IMR-90 (cell line): ENCODE results near the gene ASXL1. TPM values are rescaled to one million over a fixed set of nuclear protein-coding genes. Genes with fewer than 3 reads are reported as not detected.

Experiments
- ATAC-seq: fragments of 200-7000 bp; cut with Tn5 transposase; 2 replicates; pipeline ENCODE4 v1.9.1; 2020; ENCODE audit warnings: low read depth, mild to moderate bottlenecking, moderate library complexity
- BruUV-seq: library from RNA; stranded (reverse); fragments of 400-500 nt; replicated peaks from 2 replicates; lab custom pipeline; 2021; lab: Mats Ljungman, UMichigan
- CTCF ChIA-PET: fragments of 300-600 bp; formaldehyde crosslinking; extraction: SDS; loops from one replicate; lab custom pipeline; 2021; ENCODE audit warnings: antibody characterized with exemption; lab: Yijun Ruan, JAX
- POLR2A ChIA-PET: fragments of 300-600 bp; sonication (Branson Sonifier 250); formaldehyde crosslinking; loops from one replicate; lab custom pipeline; 2022; ENCODE audit warnings: antibody characterized with exemption; ENCODE audit not compliant: unreplicated experiment; lab: Charles Lee
- DNase-seq: peaks from one replicate; pipeline ENCODE4 v3.0.0; 2013
- H2AFZ ChIP-seq: replicated peaks from 2 replicates; pipeline ENCODE3; 2013; ENCODE audit warnings: low read length, mild to moderate bottlenecking; ENCODE audit not compliant: poor library complexity
- H2AK5ac ChIP-seq: 2 replicates; pipeline ENCODE4 v1.6.1; 2013; ENCODE audit warnings: low read depth, low read length, inconsistent platforms
- H2AK9ac ChIP-seq: replicated peaks from 2 replicates; pipeline ENCODE3; 2013; ENCODE audit warnings: mild to moderate bottlenecking, low read depth, low read length, moderate library complexity; ENCODE audit not compliant: poor library complexity
- H2BK120ac ChIP-seq: 2 replicates; pipeline ENCODE4 v1.6.1; 2013; ENCODE audit warnings: low read depth, low read length, inconsistent platforms
- H2BK15ac ChIP-seq: 3 replicates; pipeline ENCODE4 v1.6.1; 2013; ENCODE audit warnings: low read depth, low read length, inconsistent platforms
- H2BK20ac ChIP-seq: 2 replicates; pipeline ENCODE4 v1.6.1; 2013; ENCODE audit warnings: low read depth, mild to moderate bottlenecking, inconsistent platforms, low read length, moderate library complexity
- H2BK5ac ChIP-seq: 2 replicates; pipeline ENCODE4 v1.6.1; 2013; ENCODE audit warnings: mild to moderate bottlenecking, low read depth, low read length, inconsistent platforms; ENCODE audit not compliant: poor library complexity, severe bottlenecking
- H3K14ac ChIP-seq: replicated peaks from 2 replicates; pipeline ENCODE4 v1.6.1; 2013; ENCODE audit warnings: low read depth, low read length, inconsistent platforms
- H3K18ac ChIP-seq: 2 replicates; pipeline ENCODE4 v1.6.1; 2013; ENCODE audit warnings: low read depth, low read length, control low read depth
- H3K23ac ChIP-seq: 2 replicates; pipeline ENCODE4 v1.6.1; 2013; ENCODE audit warnings: low read depth, low read length, inconsistent platforms
- H3K27ac ChIP-seq: 2 replicates; pipeline ENCODE4 v1.5.1; 2013; ENCODE audit warnings: mild to moderate bottlenecking, control low read depth, low read length; ENCODE audit not compliant: insufficient read depth
- H3K27me3 ChIP-seq: 2 replicates; pipeline ENCODE4 v1.6.1; 2013; ENCODE audit warnings: low read length; ENCODE audit not compliant: control insufficient read depth, insufficient read depth
- H3K36me3 ChIP-seq: 2 replicates; pipeline ENCODE4 v1.6.1; 2013; ENCODE audit warnings: low read length, mixed read lengths; ENCODE audit not compliant: control insufficient read depth, insufficient read depth
- H3K4ac ChIP-seq: 2 replicates; pipeline ENCODE4 v1.6.1; 2013; ENCODE audit warnings: low read depth, low read length, inconsistent platforms
- H3K4me1 ChIP-seq: 2 replicates; pipeline ENCODE4 v1.6.1; 2013; ENCODE audit warnings: low read length, mixed read lengths; ENCODE audit not compliant: control insufficient read depth, insufficient read depth
- H3K4me2 ChIP-seq: 2 replicates; pipeline ENCODE4 v1.6.1; 2013; ENCODE audit warnings: low read depth, mild to moderate bottlenecking, control low read depth, low read length, moderate library complexity
- H3K4me3 ChIP-seq: 2 replicates; pipeline ENCODE4 v1.5.1; 2013; ENCODE audit warnings: low read depth, mild to moderate bottlenecking, control low read depth, low read length, moderate library complexity; ENCODE audit not compliant: insufficient read depth
- H3K56ac ChIP-seq: 2 replicates; pipeline ENCODE4 v1.6.1; 2013; ENCODE audit warnings: low read length, inconsistent platforms; ENCODE audit not compliant: insufficient read depth; ENCODE audit errors: extremely low read depth
- H3K79me1 ChIP-seq, 2 experiments: 2 replicates each; pipeline ENCODE4 v1.6.1; 2013; ENCODE audit warnings: low read length in 2 of 2, inconsistent platforms in 1 of 2, low read depth in 1 of 2
- H3K9ac ChIP-seq: 2 replicates; pipeline ENCODE4 v1.6.1; 2013; ENCODE audit warnings: low read depth, low read length, control low read depth
- H3K9me1 ChIP-seq: 2 replicates; pipeline ENCODE4 v1.6.1; 2013; ENCODE audit warnings: low read length, inconsistent platforms; ENCODE audit not compliant: insufficient read depth
- H3K9me3 ChIP-seq: 2 replicates; pipeline ENCODE4 v1.6.1; 2013; ENCODE audit warnings: low read length; ENCODE audit not compliant: control insufficient read depth, insufficient read depth
- H4K20me1 ChIP-seq: 2 replicates; pipeline ENCODE4 v1.6.1; 2013; ENCODE audit warnings: low read length, inconsistent platforms; ENCODE audit not compliant: insufficient read depth
- H4K5ac ChIP-seq: 2 replicates; pipeline ENCODE4 v1.6.1; 2013; ENCODE audit warnings: mild to moderate bottlenecking, low read depth, low read length, control low read depth
- H4K8ac ChIP-seq, 2 experiments: 2 replicates each; pipeline ENCODE4 v1.6.1; 2013; ENCODE audit warnings: low read depth in 2 of 2, low read length in 2 of 2, control low read depth in 1 of 2, inconsistent platforms in 1 of 2
- H4K91ac ChIP-seq: 2 replicates; pipeline ENCODE4 v1.6.1; 2013; ENCODE audit warnings: low read depth, low read length, inconsistent platforms; ENCODE audit not compliant: insufficient read depth
- BHLHE40 ChIP-seq: fragments of 150-350 bp; IDR thresholded peaks from 2 replicates; pipeline ENCODE4 v1.6.1; 2016; ENCODE audit warnings: mild to moderate bottlenecking, low read depth, low read length
- CEBPB ChIP-seq: IDR thresholded peaks from 2 replicates; pipeline ENCODE4 v1.6.1; 2012; ENCODE audit warnings: low read depth, low read length, improper control_type of control experiment
- CHD1 ChIP-seq: IDR thresholded peaks from 2 replicates; pipeline ENCODE4 v1.6.1; 2012; ENCODE audit warnings: low read depth, low read length, improper control_type of control experiment
- CTCF ChIP-seq: conservative IDR thresholded peaks from 2 replicates; pipeline ENCODE4 v1.5.1; 2012; ENCODE audit warnings: mild to moderate bottlenecking, low read depth, low read length, improper control_type of control experiment
- FOS ChIP-seq: fragments of 150-350 bp; IDR thresholded peaks from 2 replicates; pipeline ENCODE4 v1.6.1; 2016; ENCODE audit warnings: low read depth, low read length
- MAFK ChIP-seq: IDR thresholded peaks from 2 replicates; pipeline ENCODE4 v1.6.1; 2012; ENCODE audit warnings: low read depth, low read length, improper control_type of control experiment
- MAZ ChIP-seq: IDR thresholded peaks from 2 replicates; pipeline ENCODE4 v1.6.1; 2012; ENCODE audit warnings: low read depth, mild to moderate bottlenecking, low read length, improper control_type of control experiment, moderate library complexity, borderline replicate concordance
- MXI1 ChIP-seq: IDR thresholded peaks from 2 replicates; pipeline ENCODE4 v1.6.1; 2012; ENCODE audit warnings: low read depth, mild to moderate bottlenecking, low read length, moderate library complexity, borderline replicate concordance
- NFE2L2 ChIP-seq: fragments of 150-350 bp; IDR thresholded peaks from 2 replicates; pipeline ENCODE4 v1.6.1; 2016; ENCODE audit warnings: low read depth, mild to moderate bottlenecking, low read length
- POLR2A ChIP-seq: IDR thresholded peaks from 2 replicates; pipeline ENCODE4 v1.6.1; 2012; ENCODE audit warnings: mild to moderate bottlenecking, low read depth, low read length
- RAD21 ChIP-seq: IDR thresholded peaks from 2 replicates; pipeline ENCODE4 v1.6.1; 2012; ENCODE audit warnings: low read length, improper control_type of control experiment
- RCOR1 ChIP-seq: IDR thresholded peaks from 2 replicates; pipeline ENCODE4 v1.6.1; 2012; ENCODE audit warnings: mild to moderate bottlenecking, low read length, improper control_type of control experiment; ENCODE audit not compliant: insufficient replicate concordance
- RFX5 ChIP-seq: IDR thresholded peaks from 2 replicates; pipeline ENCODE4 v1.8.0; 2012; ENCODE audit warnings: low read depth, mild to moderate bottlenecking, low read length, moderate library complexity
- SMC3 ChIP-seq: fragments of 150-350 bp; IDR thresholded peaks from 2 replicates; pipeline ENCODE4 v1.6.1; 2016; ENCODE audit warnings: low read depth, mild to moderate bottlenecking, antibody characterized with exemption, low read length, moderate library complexity
- WGBS, 2 experiments: methylation state at CpG; one replicate each; pipeline versions ENCODE4 v1.1.5 to v1.1.7; 2013; ENCODE audit warnings: missing lambda C conversion rate in 2 of 2; ENCODE audit not compliant: insufficient read length in 1 of 2; ENCODE audit errors: extremely low coverage in 2 of 2; 5-methylcytosine and 5-hydroxymethylcytosine counted together
- dilution Hi-C: fragments of 300-500 bp; cut with HindIII; formaldehyde crosslinking; loops from one replicate; pipeline ENCODE4 v1.14.3; 2018; ENCODE audit warnings: low sequenced_read_pairs; ENCODE audit not compliant: unreplicated experiment
- in situ Hi-C: fragments of 300-500 bp; cut with MboI; formaldehyde crosslinking; loops from 3 replicates; pipeline ENCODE4 v1.14.3; 2019; ENCODE audit warnings: low sequenced_read_pairs, inconsistent platforms, mixed read lengths
- intact Hi-C: fragments of 100-400 bp; cut with micrococcal nuclease; formaldehyde crosslinking; loops from 2 replicates; pipeline ENCODE4 v1.10.0; 2022
- polyA plus RNA-seq, 3 experiments: library from polyadenylated mRNA; depleted of rRNA; stranded (reverse); fragments of >200 nt; gene quantifications; 2 replicates each; pipeline ENCODE4 v1.2.3, GENCODE V29; 2012; ENCODE audit warnings: low replicate concordance in 1 of 3
- total RNA-seq: library from RNA; depleted of rRNA; stranded (reverse); fragments of >200 nt; gene quantifications from 2 replicates; pipeline ENCODE4 v1.2.3, GENCODE V29; 2012
- TF ChIP-seq, protein P1 (sequence below): fragments of 150-350 bp; IDR thresholded peaks from 2 replicates; pipeline ENCODE4 v1.6.1; 2016; ENCODE audit warnings: low read depth, mild to moderate bottlenecking, low read length, moderate library complexity, borderline replicate concordance
- TF ChIP-seq, protein P2 (sequence below): fragments of 150-350 bp; IDR thresholded peaks from 2 replicates; pipeline ENCODE4 v1.6.1; 2017; ENCODE audit warnings: mild to moderate bottlenecking, antibody characterized with exemption, low read length, low read depth

The ASXL1 gene
- total and polyA plus RNA-seq, 2 of the 4 experiments (the other 2 are of a cell fraction) = 29.9 to 37.1 TPM

DNA sequence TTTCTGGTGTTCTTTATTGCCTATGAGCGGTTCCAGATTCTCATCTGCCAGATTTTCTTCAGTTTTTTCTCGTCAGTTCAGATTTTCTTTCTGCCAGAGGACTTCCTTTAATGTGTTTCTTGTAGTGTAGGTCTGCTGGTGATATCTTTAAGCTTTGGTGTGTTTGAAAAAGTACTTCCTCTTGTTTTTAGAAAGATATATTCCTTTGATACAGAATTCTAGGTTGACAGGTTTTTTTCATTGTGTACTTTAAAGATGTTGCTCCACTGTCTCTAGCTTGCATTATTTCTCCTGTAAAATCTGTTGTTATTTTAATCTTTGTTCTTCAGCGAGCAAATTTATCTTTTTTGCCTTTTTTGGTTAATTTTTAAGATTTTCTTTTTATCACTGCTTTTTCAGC lies 36.9 kb downstream of the ASXL1 start:
- in situ Hi-C loops (no loop called here), dilution Hi-C loops (no loop called here), intact Hi-C loops (loop anchor here (5.0 kb wide), 1 partner anchor 33 kb away; no protein-coding TSS in a partner anchor)
- Histone ChIP-seq H3K14ac (no peak overlapping the region), H4K20me1 (peaks cover 51% of the 10 kb centered on the region), H3K9me3 (no peaks in the 10 kb centered on the region), H3K18ac (no peak overlapping the region), H3K4ac (no peak overlapping the region), H2AK9ac (no peak overlapping the region), H3K9ac (no peak overlapping the region), H3K27ac (no peak overlapping the region), H3K4me3 (no peak overlapping the region), H4K91ac (no peak overlapping the region), H2AFZ (no peak overlapping the region), H2BK120ac (no peak overlapping the region), H2BK5ac (no peak overlapping the region), H3K79me1 (peaks cover 21 to 64% of the 10 kb centered on the region in 2 experiments), H2AK5ac (no peak overlapping the region), H2BK15ac (no peak overlapping the region), H3K36me3 (peaks cover 7% of the 10 kb centered on the region), H3K4me2 (no peak overlapping the region), H3K56ac (no peak overlapping the region), H3K27me3 (no peaks in the 10 kb centered on the region), H4K8ac (no peak overlapping the region), H3K23ac (no peak overlapping the region), H3K9me1 (peaks cover 15% of the 10 kb centered on the region; the same call in 1 of the 2 replicates), H3K4me1 (peaks cover 6% of the 10 kb centered on the region), H4K5ac (no peak overlapping the region), H2BK20ac (no peak overlapping the region)
- no CpG with 5 or more reads among the region's 3 CpGs for WGBS, 2 experiments
- ATAC-seq (no peak), DNase-seq (no peak)
- CTCF ChIA-PET = interaction anchor here (0.9 kb wide), 1 partner anchor 9 kb away, joined by 3 read pairs; no protein-coding TSS in a partner anchor
- BruUV-seq = no TSS peak
- no peak for TF ChIP-seq MAZ
- TF ChIP-seq MXI1 = no peak
- TF ChIP-seq SMC3 = no peak
- TF ChIP-seq, protein P1, sequence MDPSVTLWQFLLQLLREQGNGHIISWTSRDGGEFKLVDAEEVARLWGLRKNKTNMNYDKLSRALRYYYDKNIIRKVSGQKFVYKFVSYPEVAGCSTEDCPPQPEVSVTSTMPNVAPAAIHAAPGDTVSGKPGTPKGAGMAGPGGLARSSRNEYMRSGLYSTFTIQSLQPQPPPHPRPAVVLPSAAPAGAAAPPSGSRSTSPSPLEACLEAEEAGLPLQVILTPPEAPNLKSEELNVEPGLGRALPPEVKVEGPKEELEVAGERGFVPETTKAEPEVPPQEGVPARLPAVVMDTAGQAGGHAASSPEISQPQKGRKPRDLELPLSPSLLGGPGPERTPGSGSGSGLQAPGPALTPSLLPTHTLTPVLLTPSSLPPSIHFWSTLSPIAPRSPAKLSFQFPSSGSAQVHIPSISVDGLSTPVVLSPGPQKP = no peak
- no peak for TF ChIP-seq POLR2A
- TF ChIP-seq NFE2L2 = no peak
- TF ChIP-seq, protein P2, sequence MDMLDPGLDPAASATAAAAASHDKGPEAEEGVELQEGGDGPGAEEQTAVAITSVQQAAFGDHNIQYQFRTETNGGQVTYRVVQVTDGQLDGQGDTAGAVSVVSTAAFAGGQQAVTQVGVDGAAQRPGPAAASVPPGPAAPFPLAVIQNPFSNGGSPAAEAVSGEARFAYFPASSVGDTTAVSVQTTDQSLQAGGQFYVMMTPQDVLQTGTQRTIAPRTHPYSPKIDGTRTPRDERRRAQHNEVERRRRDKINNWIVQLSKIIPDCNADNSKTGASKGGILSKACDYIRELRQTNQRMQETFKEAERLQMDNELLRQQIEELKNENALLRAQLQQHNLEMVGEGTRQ = no peak
- no peak for TF ChIP-seq CTCF
- no peak for TF ChIP-seq CEBPB
- TF ChIP-seq CHD1 = no peak
- TF ChIP-seq RFX5 = no peak
- no peak for TF ChIP-seq RCOR1
- no peak for TF ChIP-seq BHLHE40
- no peak for TF ChIP-seq MAFK
- no peak for TF ChIP-seq FOS
- TF ChIP-seq RAD21 = no peak
- POLR2A ChIA-PET = no interaction called here
